ENCODE data around the gene C14orf119. TPM values are rescaled to one million over a fixed set of nuclear protein-coding genes. Genes with fewer than 3 reads are reported as not detected.

Gene C14orf119, protein sequence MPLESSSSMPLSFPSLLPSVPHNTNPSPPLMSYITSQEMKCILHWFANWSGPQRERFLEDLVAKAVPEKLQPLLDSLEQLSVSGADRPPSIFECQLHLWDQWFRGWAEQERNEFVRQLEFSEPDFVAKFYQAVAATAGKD
- total RNA-seq: 10 to 100 TPM; 40.3 to 53.4 TPM

DNA sequence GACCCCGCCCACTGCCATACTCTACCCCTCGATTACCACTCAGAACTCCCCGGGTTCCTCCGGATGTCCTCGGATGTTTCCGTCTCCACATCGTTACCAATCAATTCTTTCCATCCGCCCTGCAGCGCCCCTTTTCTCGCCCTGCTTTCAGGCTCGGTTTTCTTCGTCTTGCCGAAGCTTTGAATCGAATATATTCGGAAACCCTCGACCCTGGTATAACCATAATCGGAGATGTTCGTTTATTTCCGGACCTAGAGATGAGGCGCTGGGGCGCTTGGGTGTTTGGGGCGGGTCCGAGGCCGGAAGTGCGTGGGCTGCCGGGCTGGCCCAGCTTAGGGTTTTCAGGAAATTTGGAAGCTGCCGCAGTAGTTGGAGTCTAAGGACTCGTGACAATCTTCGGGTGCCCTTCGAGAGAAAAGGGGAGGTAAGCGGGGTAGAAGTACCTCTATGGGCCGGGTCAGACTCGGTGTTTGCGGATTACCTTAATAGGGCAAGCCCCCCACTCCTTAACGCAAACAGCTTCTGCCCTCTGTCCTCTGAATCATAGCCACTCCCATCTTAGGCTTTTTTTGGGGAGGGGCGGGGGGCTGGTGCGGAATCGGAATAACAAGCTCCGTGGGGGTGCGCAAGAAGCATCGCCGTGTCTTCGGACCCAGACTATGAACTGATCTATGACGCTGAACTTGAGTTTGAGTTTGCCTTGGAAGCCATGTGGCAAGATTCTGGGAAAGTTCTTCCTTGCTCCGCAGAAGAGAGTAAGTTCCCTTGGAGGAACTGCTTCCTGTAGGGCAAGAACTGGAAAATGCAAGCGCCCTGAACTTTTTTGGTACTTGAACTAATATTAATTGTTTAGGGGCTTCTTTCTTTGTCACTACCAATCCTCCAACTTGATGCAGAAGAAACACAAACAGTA lies at the start of gene C14orf119:
C14orf119 (plus strand) TSS at position 310 of the 913 bp plus-strand sequence. CDS start 2,154 bp downstream, outside the sequence.
- Mint-ChIP-seq H3K4me3 (no peak within 1 kb of the TSS), H3K9me3 (no peaks in the 10 kb centered on the region), H3K27ac (no peak within 1 kb of the TSS), H3K27me3 (no peaks in the 10 kb centered on the region), H3K36me3 (ENCODE audit: low read depth) (peaks cover 64% of the 10 kb centered on the region), H3K4me1 (peaks cover 24% of the 10 kb centered on the region)
- ATAC-seq (replicated peaks): peak; percentile 90

DNA sequence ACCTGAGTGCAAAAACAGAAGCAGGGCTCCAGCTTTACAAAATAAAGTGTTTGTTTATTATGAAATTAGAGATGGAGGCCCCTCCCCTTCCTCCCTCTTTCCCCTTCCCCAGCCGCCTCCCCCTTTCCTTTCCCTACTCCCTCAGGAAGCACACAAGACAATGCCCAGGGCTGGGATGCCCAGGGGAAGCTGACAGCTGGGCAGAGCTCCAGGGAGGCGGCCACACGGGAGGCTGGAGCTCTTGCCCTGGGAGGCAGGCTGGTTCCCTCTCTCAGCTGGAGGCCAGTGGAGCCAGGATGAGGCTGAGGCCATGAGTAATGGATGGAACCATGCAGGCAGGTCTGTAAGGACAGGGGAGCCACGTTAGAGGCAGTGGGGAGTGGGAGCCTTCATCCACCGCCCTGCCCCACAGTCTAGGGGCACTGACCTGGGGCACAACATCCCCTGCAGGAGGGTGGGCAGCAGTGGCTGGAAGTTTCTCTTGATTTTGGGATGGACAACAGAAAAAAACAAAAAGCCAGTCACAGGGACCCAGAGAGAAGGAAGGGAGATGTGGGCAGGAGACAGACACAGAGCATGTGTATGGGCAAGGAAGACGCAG lies 48.2 kb upstream of the C14orf119 start:
- Mint-ChIP-seq H3K36me3 (ENCODE audit: low read depth) (no peaks in the 10 kb centered on the region), H3K27ac (no peak overlapping the region), H3K27me3 (no peaks in the 10 kb centered on the region), H3K4me1 (no peaks in the 10 kb centered on the region), H3K9me3 (no peaks in the 10 kb centered on the region), H3K4me3 (no peak overlapping the region)
- no peak for ATAC-seq (replicated peaks)

DNA sequence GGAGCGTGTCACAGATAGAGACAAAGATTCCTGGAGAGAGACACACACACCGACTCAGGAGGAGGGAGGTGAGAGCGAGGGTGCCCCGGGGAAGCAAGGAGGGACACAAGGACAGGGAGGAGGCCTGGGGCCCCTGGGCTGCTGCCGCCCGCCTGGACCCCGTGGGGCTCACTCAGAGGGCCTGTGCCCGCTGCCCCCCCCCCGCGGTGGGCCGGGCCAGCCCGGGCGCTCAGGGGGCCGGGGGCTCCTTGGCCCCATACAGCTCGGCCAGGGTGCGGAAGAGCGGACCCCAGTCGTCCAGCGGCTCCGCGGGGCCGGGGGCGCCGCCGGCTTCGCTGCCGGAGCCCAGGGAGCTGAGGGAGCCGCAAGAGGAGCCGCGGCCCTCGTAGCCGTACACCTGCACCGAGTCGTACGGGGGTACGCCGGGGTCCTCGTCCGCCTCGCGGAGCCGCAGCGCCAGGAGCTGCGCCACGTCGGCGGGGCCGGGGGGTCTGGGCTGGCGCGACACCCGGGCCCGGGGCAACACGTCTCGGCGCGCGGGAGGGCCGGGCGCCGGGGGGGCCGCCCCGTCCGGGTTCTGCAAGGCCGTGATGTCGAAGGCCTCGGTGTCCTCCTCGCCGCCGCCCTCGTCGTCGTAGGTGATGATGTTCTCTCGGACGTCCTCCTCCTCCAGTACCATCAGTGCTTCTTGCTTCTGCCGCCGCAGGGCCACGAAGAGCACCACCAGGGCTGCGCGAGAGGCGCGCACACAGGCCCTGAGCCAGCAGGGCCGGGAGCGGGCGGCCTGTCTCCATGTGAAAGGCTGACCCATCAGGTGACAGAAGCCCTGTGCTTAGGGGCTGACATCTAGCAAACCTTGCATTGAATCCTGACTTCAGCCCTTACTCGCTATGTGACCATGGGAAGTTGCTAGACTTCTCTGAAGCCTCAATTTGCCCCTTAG lies 47.3 kb upstream of the C14orf119 start:
- Mint-ChIP-seq H3K27ac (no peak overlapping the region), H3K9me3 (no peaks in the 10 kb centered on the region), H3K27me3 (no peaks in the 10 kb centered on the region), H3K4me1 (no peaks in the 10 kb centered on the region), H3K4me3 (no peak overlapping the region), H3K36me3 (ENCODE audit: low read depth) (no peaks in the 10 kb centered on the region)
- ATAC-seq (replicated peaks): no peak

DNA sequence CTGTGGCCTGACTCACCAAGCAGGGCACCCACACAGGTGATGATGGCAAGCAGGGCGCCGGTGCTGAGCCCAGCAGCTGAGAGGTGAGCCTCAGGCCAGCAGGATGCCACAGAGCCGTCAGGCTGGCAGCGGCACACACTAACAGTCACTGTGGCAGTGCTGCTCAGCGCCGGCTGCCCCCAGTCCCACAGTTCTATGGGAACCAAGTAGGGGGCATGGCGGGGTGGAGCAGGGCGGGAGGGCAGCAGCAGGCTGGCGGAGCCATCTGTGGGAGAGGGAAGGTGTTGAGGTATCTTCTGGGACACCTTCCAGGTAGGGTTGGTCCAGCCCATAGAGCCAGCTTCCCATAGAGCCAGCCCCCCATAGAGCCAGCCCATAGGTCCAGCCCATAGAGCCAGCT lies 46.3 kb upstream of the C14orf119 start:
- Mint-ChIP-seq H3K4me3 (no peak overlapping the region), H3K4me1 (no peaks in the 10 kb centered on the region), H3K27me3 (no peaks in the 10 kb centered on the region), H3K27ac (no peak overlapping the region), H3K36me3 (ENCODE audit: low read depth) (no peaks in the 10 kb centered on the region), H3K9me3 (no peaks in the 10 kb centered on the region)
- ATAC-seq (replicated peaks): no peak

DNA sequence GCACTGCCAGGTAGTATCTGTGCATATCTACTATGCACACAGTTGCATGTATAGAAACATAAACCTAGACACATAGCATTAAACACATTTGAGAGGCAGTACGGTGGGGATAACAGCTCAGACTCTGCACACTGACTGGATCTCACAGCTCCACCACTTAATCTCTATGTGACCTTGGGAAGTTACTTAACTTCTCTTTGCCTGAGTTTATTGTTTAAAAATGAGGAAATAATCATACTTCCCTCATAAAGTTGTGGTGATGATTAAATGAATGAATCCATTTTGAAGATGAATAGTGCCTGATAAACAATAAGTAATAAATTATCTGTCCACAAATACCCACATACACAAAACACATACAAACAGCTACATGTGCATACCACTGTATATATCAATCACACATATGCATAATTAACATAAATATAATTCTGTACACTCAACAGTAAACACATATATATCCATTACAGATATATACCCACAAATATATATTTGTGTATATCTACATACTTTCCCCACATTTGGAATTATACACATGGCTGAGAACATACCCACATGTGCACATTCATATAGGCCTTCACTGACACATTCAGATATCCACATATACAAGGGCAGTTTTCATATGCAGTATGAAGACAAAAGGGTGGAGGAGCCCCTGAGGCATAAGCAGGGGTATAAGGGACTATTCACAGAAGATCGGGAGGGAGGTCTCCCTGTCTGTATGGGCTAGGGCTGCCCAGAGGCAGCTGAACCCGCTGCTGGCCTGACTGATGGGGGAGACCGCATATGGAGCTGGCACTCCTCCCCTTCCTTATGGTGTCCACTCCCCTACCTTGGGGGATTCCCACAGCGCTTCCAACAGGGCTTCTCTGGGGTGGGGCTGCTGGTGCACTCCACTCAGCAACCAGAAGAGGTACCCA lies 43.9 kb upstream of the C14orf119 start:
- peaks cover 3% of the 10 kb centered on the region for H3K36me3 Mint-ChIP-seq (ENCODE audit: low read depth)
- no peak for ATAC-seq (replicated peaks)
- H3K4me1 Mint-ChIP-seq: peaks cover 6% of the 10 kb centered on the region
- peaks cover 3% of the 10 kb centered on the region for H3K27me3 Mint-ChIP-seq
- H3K4me3 Mint-ChIP-seq: no peak overlapping the region
- H3K27ac Mint-ChIP-seq: no peak overlapping the region
- H3K9me3 Mint-ChIP-seq: no peaks in the 10 kb centered on the region

DNA sequence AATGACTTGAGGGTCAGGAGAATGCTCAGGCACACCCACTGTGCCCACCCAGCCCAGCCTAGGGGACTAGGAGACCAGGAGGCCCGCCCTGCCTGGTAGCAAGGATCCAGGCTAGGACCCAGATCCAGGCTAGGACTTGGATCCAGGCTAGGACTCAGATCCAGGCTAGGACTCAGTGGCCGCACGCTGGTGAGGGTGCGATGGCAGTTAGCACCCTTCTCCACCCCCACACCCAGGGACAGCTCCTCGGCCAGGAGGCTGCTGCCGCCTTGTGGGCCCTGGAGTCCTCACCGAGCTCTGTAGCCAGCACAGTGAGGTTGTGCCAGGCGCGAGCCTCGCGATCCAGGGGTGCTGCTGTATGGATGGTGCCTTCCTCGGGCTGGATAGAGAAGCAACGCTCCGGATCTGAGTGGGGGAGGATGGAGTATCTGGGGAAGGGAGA lies 43.1 kb upstream of the C14orf119 start:
- Mint-ChIP-seq H3K9me3 (no peaks in the 10 kb centered on the region), H3K36me3 (ENCODE audit: low read depth) (peaks cover 7% of the 10 kb centered on the region)

DNA sequence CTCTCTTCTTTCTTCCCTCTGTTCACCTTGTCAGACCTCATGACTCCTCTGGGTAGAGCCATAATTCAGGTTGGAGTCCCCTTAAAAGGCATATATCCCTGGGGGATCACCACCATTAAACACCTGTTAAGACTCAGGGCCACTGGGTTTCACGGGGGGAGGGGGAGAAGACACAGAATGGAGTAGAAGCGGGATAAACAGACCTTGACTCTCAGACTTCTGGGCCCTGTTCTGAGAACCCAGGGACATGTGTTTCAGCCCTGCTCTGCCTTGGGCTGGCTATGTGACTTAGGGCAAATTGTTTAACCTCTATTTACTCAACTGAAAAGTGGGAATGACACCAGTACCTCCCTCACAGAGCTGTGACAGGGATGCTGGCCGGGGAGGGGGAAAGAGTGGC lies 42.6 kb upstream of the C14orf119 start:
- no peak overlapping the region for H3K27ac Mint-ChIP-seq
- H3K27me3 Mint-ChIP-seq: peaks cover 8% of the 10 kb centered on the region
- ATAC-seq (replicated peaks): no peak
- no peaks in the 10 kb centered on the region for H3K9me3 Mint-ChIP-seq
- H3K4me3 Mint-ChIP-seq: no peak overlapping the region
- peaks cover 7% of the 10 kb centered on the region for H3K36me3 Mint-ChIP-seq (ENCODE audit: low read depth)
- peaks cover 14% of the 10 kb centered on the region for H3K4me1 Mint-ChIP-seq

More for the DNA sequence above, 43.1 kb upstream of the C14orf119 start:
- H3K27ac Mint-ChIP-seq: no peak overlapping the region
- peaks cover 14% of the 10 kb centered on the region for H3K4me1 Mint-ChIP-seq
- peaks cover 8% of the 10 kb centered on the region for H3K27me3 Mint-ChIP-seq
- ATAC-seq (replicated peaks): no peak
- H3K4me3 Mint-ChIP-seq: no peak overlapping the region

DNA sequence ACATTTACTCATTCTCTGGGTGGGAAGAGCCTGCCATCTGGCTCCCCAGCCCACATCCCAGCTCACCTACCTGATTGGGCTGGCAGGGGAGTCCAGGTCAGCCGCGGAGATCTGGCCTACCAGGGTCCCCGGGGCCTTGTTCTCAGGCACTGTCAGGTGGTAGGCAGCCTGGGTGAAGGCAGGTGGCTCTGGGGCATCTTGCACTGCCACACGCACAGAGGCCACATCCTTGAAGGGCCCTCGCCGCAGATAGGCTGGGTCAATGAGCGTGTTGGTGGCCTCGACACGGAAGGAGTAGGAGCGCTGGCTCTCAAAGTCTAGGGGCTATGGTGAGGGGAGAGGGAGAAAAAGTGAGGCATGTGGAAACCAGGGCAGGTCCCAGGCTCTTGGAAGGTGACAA lies 41.9 kb upstream of the C14orf119 start:
- H3K4me1 Mint-ChIP-seq: peaks cover 14% of the 10 kb centered on the region
- H3K36me3 Mint-ChIP-seq (ENCODE audit: low read depth): peaks cover 13% of the 10 kb centered on the region
- H3K4me3 Mint-ChIP-seq: no peak overlapping the region
- no peak for ATAC-seq (replicated peaks)
- no peaks in the 10 kb centered on the region for H3K9me3 Mint-ChIP-seq
- H3K27me3 Mint-ChIP-seq: peaks cover 8% of the 10 kb centered on the region
- no peak overlapping the region for H3K27ac Mint-ChIP-seq

DNA sequence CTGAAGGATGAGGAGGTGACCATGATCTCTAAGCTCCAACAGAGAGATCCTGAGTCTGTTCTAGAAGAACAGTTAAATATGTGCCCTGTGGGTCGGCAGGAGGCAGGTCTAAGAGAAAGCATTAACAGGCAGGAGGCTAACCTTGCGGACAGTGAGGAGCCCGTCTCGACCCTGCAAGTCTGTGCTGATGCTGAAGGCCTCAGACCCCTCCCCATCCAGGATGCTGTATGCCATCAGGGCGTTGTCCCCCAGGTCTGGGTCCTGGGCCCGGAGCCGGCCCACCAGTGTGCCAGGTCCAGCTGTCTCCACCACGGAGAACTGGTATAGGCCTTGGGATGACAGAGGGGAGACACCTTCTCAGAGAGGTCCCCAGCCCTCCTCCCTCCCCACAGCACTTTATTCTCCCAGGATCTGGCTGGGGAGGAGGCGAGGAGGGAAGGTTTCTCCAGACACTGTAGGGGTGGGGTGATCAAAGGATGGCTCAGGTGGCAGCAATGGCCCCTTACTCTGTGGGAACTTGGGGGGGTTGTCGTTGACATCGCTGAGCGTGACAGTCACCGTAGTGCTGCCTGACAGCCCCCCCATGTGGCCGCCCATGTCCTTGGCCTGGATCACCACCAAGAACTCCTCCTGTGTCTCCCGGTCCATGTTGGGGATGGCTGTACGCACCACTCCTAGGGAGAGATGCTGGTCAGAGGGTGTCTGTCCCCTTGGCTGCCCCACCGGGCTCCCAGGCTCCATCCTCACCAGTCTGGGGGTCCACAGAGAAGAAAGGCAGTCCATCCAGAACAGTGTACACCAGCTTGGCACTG lies 41.1 kb upstream of the C14orf119 start:
- H3K36me3 Mint-ChIP-seq (ENCODE audit: low read depth): peaks cover 21% of the 10 kb centered on the region
- H3K27me3 Mint-ChIP-seq: peaks cover 8% of the 10 kb centered on the region
- no peak overlapping the region for H3K4me3 Mint-ChIP-seq
- ATAC-seq (replicated peaks): no peak
- H3K27ac Mint-ChIP-seq: no peak overlapping the region
- peaks cover 14% of the 10 kb centered on the region for H3K4me1 Mint-ChIP-seq
- H3K9me3 Mint-ChIP-seq: no peaks in the 10 kb centered on the region

DNA sequence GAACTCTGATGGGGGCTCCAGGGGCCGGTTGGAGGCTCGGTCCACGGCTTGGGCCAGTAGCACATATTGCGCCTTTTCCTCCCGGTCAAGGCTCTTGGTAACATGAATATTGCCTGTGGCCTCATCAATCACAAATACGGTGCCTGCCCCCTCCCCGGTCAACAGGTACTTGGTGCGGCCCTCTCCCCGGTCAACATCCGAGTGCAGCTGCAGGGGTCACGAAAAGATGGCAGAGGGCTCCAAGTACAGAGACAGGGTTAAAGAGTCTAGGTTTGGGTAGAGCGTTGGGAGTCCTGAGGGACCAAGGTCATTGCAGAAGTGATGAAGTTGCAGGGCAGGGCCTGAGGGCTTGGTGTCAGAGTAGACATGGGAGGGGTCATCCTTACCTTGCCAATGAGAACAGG lies 40.2 kb upstream of the C14orf119 start:
- Mint-ChIP-seq H3K4me3 (no peak overlapping the region), H3K27me3 (peaks cover 8% of the 10 kb centered on the region), H3K9me3 (no peaks in the 10 kb centered on the region), H3K27ac (no peak overlapping the region), H3K36me3 (ENCODE audit: low read depth) (peaks cover 30% of the 10 kb centered on the region), H3K4me1 (peaks cover 14% of the 10 kb centered on the region)
- no peak for ATAC-seq (replicated peaks)

DNA sequence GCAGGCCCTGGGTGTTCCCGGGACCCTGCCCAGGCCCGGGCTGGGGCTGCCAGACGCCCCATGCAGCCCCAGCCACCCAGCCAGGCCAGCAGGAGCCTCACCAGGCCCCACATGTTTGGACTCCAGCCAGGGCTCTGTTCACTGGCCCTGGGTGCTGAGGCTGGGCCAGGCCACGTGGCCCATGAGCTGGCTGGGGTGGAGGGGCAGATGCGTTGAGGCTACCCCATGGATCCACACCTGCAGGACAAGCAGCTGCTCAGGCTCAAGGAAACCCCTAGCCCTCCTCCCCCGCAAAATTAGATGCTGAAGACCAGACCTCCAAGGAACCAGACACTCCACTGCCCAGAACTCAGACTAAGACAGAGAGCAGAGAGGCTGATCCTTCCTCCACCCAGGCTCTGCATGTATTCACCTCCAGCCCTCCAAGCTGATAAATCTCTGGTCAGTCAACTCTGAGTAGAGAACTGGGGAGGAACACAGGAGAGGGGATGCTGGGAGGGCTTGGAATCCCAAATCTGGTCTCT lies 39.6 kb upstream of the C14orf119 start:
- Mint-ChIP-seq H3K27ac (no peak overlapping the region), H3K4me1 (peaks cover 14% of the 10 kb centered on the region), H3K36me3 (ENCODE audit: low read depth) (peaks cover 36% of the 10 kb centered on the region), H3K27me3 (peaks cover 8% of the 10 kb centered on the region), H3K9me3 (no peaks in the 10 kb centered on the region), H3K4me3 (peak overlapping the region; percentile 74)
- ATAC-seq (replicated peaks): no peak

DNA sequence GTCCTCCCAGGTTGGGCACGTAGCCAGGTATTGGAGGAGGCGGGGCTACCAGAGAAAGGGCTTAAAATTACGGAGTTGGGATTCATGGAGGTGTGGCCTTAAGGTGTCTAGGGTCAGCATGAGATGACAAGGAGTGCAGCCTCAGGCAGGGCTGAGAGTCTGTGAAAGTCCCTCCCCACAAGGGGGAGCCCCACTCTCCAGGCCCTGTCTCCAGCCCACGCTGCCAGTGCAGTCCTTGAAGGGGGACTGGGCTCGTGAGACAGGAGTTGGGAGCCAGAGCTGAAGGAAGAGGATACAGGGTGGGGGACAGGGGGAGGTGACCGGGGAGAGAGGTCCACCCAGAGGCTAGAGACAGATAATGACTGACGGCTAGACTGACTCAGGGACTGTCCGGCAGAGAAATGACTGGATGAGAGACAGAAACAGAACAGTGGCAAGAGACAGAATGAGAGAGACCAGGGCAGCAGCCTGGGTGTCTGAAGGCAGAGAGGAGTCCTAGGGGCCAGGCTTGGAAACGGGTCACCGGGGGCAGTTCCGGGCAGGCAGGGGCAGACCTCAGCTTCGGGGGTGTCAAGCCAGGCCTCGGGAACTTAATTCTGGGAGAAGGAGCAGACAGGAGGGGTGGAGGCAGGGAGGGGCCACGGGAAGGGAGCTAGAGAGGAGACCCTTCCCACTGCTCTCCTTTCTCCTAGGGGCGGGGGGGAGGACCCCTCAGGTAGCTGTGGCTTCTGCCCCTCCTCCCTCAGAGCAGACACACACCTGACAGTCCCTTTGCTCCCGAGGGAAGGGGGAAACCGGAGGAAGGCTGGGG lies 39.0 kb upstream of the C14orf119 start:
- peak; percentile 76 for ATAC-seq (replicated peaks)
- peak overlapping the region; percentile 74 for H3K4me3 Mint-ChIP-seq
- H3K27me3 Mint-ChIP-seq: peaks cover 8% of the 10 kb centered on the region
- H3K4me1 Mint-ChIP-seq: peaks cover 14% of the 10 kb centered on the region
- H3K9me3 Mint-ChIP-seq: no peaks in the 10 kb centered on the region
- H3K27ac Mint-ChIP-seq: peak overlapping the region; percentile 32
- H3K36me3 Mint-ChIP-seq (ENCODE audit: low read depth): peaks cover 42% of the 10 kb centered on the region
